Stimulated activated CD8-positive, alpha-beta memory T cell treated with anti-CD3 and anti-CD28 coated beads, Interleukin-7, amount 100 ng/mL, for 1 hour (primary cell): ENCODE data around the gene RAP1GAP.
"Not testable (repeated sequence)": the region's sequence is repeated elsewhere in the genome, so short reads cannot be mapped to it uniquely, and the experiment has no call there.

ENCODE experiments used
- DNase-seq, 2 donors: peaks; one replicate each; pipeline ENCODE4 v3.0.0-alpha.2; 2020; ENCODE audit warnings: low read depth in 2 of 2

The RAP1GAP gene

GRCh38 chr1:21677168-21677567, 8.0 kb upstream of the RAP1GAP start:
- no peak for DNase-seq

- no peak for DNase-seq
These were observed 5.8 kb upstream of the RAP1GAP start for GRCh38 chr1:21674957-21675356.

GRCh38 chr1:21673853-21674252, 4.7 kb upstream of the RAP1GAP start:
- DNase-seq: not testable (repeated sequence)

GRCh38 chr1:21673277-21673780, 4.2 kb upstream of the RAP1GAP start:
- DNase-seq: no peak

GRCh38 chr1:21672478-21673276, 3.5 kb upstream of the RAP1GAP start:
- DNase-seq: no peak

- no peak for DNase-seq
These were observed 2.8 kb upstream of the RAP1GAP start for GRCh38 chr1:21671915-21672314.

GRCh38 chr1:21670956-21671902, 2.1 kb upstream of the RAP1GAP start:
- DNase-seq: no peak

GRCh38 chr1:21670059-21670881, 1.1 kb upstream of the RAP1GAP start:
- DNase-seq: no peak

- DNase-seq: no peak
These were observed 253 bp downstream of the RAP1GAP start for GRCh38 chr1:21668951-21669257.

- no peak for DNase-seq
These were observed 766 bp downstream of the RAP1GAP start for GRCh38 chr1:21668232-21668950.

GRCh38 chr1:21667348-21668231, 1.6 kb downstream of the RAP1GAP start:
- no peak for DNase-seq

- DNase-seq: no peak
These were observed 2.4 kb downstream of the RAP1GAP start for GRCh38 chr1:21666576-21667320.

- DNase-seq: no peak
These were observed 3.2 kb downstream of the RAP1GAP start for GRCh38 chr1:21665711-21666575.

- no peak for DNase-seq
These were observed 4.2 kb downstream of the RAP1GAP start for GRCh38 chr1:21664806-21665588.

- no peak for DNase-seq
These were observed 5.0 kb downstream of the RAP1GAP start for GRCh38 chr1:21663951-21664805.

GRCh38 chr1:21663248-21663950, 5.8 kb downstream of the RAP1GAP start:
- DNase-seq: no peak
